T-helper 22 cell (primary cell): Measurements from ENCODE around the gene CMIP.
A peak's percentile ranks its signal among the peaks of the same experiment; 100 is the strongest.

ENCODE experiments used
- DNase-seq: peaks from one replicate; pipeline ENCODE4 v3.0.0-alpha.2; 2020; ENCODE audit warnings: low read depth

The CMIP gene

GRCh38 chr16:81607006-81607405 is 162.4 kb downstream of the CMIP start:
- DNase-seq, result no peak

GRCh38 chr16:81607805-81608522 is 163.4 kb downstream of the CMIP start:
- no peak for DNase-seq

GRCh38 chr16:81608523-81609209 is 164.1 kb downstream of the CMIP start:
- no peak for DNase-seq

- DNase-seq, result no peak
These were observed 164.8 kb downstream of the CMIP start for GRCh38 chr16:81609323-81609892.

- no peak for DNase-seq
These were observed 165.7 kb downstream of the CMIP start for GRCh38 chr16:81610144-81610842.

- DNase-seq, result no peak
These were observed 166.3 kb downstream of the CMIP start for GRCh38 chr16:81610936-81611335.

- DNase-seq, result no peak
These were observed 167.1 kb downstream of the CMIP start for GRCh38 chr16:81611721-81612120.

- DNase-seq, result no peak
These were observed 167.9 kb downstream of the CMIP start for GRCh38 chr16:81612351-81613163.

- no peak for DNase-seq
These were observed 169.6 kb downstream of the CMIP start for GRCh38 chr16:81614171-81614570.

- no peak for DNase-seq
These were observed 170.2 kb downstream of the CMIP start for GRCh38 chr16:81614654-81615359.

GRCh38 chr16:81615411-81615810 is 170.8 kb downstream of the CMIP start:
- no peak for DNase-seq

- DNase-seq, result no peak
These were observed 171.2 kb downstream of the CMIP start for GRCh38 chr16:81615833-81616232.

GRCh38 chr16:81616321-81617020 is 171.9 kb downstream of the CMIP start:
- DNase-seq, result peak; percentile 74

- no peak for DNase-seq
These were observed 172.4 kb downstream of the CMIP start for GRCh38 chr16:81617021-81617346.

GRCh38 chr16:81618187-81618586 is 173.6 kb downstream of the CMIP start:
- no peak for DNase-seq

GRCh38 chr16:81618661-81619060 is 174.1 kb downstream of the CMIP start:
- DNase-seq, result no peak

- DNase-seq, result no peak
These were observed 175.4 kb downstream of the CMIP start for GRCh38 chr16:81620029-81620428.

GRCh38 chr16:81620796-81621195 is 176.2 kb downstream of the CMIP start:
- DNase-seq, result no peak

GRCh38 chr16:81621496-81621895 is 176.9 kb downstream of the CMIP start:
- no peak for DNase-seq

GRCh38 chr16:81623365-81624102 is 178.9 kb downstream of the CMIP start:
- peak; percentile 20 for DNase-seq
